22Rv1 (cell line): ENCODE results near the gene SUPT4H1.

Experiments used
- ZFX ChIP-seq: fragments of 450-650 bp; IDR thresholded peaks from 2 replicates; pipeline ENCODE4 v1.6.1; 2017; ENCODE audit warnings: antibody characterized with exemption, borderline replicate concordance
- TF ChIP-seq, protein P1 (sequence below): fragments of 450-650 bp; IDR thresholded peaks from 2 replicates; pipeline ENCODE4 v1.5.1; 2017; ENCODE audit warnings: mild to moderate bottlenecking

DNA sequence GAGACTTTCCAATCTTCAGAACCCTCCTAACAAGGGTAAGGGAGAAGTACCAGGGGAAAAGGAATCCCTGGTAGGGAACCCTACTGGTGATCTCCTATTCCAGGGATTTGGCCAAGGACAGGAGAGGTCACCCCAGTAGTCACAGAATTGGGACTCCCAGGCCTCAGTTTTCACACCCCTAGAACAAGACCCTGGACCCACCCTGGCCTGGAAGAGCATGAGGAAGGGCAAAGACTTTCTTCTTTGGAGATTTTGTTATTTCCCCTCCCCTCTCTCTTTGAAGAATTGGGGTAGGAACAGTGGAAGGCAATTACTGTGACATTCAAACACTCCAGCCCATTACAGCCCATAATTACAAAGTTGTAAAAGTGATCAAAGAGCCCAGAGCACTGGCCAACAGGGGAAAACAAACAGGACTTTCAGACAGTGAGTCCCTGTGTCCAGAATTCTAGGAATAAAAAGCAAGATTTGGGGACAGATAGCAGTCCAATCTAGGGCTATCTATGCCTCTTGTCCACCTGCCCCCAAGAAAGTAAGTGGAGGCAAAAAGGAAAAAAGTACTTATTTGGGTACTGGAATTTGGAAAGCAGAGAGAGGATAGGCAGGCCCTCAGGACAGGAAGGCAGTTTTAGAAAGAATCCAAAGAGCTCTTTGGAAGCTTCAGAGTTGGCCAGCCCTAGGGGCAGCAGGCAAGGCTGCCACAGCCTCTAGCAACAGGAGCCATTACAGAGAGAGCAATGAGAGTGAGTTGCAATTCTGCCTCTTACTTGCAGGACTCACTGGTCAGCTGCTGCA is 13.4 kb upstream of the SUPT4H1 start:
- TF ChIP-seq, protein P1, sequence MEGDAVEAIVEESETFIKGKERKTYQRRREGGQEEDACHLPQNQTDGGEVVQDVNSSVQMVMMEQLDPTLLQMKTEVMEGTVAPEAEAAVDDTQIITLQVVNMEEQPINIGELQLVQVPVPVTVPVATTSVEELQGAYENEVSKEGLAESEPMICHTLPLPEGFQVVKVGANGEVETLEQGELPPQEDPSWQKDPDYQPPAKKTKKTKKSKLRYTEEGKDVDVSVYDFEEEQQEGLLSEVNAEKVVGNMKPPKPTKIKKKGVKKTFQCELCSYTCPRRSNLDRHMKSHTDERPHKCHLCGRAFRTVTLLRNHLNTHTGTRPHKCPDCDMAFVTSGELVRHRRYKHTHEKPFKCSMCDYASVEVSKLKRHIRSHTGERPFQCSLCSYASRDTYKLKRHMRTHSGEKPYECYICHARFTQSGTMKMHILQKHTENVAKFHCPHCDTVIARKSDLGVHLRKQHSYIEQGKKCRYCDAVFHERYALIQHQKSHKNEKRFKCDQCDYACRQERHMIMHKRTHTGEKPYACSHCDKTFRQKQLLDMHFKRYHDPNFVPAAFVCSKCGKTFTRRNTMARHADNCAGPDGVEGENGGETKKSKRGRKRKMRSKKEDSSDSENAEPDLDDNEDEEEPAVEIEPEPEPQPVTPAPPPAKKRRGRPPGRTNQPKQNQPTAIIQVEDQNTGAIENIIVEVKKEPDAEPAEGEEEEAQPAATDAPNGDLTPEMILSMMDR, result no peak
- TF ChIP-seq ZFX, result no peak
